Fibroblast of lung (primary cell): ENCODE results near the gene LEKR1. TPM values are rescaled to one million over a fixed set of nuclear protein-coding genes. Genes with fewer than 3 reads are reported as not detected.
"Not testable (repeated sequence)": the region's sequence is repeated elsewhere in the genome, so short reads cannot be mapped to it uniquely, and the experiment has no call there.

ENCODE experiments used
- DNase-seq, 2 donors: peaks; one replicate each; pipeline versions ENCODE4 v3.0.0 to v3.0.0-alpha.2; 2010; ENCODE audit warnings: low read depth in 2 of 2
- H2AFZ ChIP-seq: 2 replicates; pipeline ENCODE4 v1.5.1; 2012; ENCODE audit warnings: low read length, control low read depth, inconsistent platforms
- H3K27ac ChIP-seq: 2 replicates; pipeline ENCODE4 v1.5.1; 2011; ENCODE audit warnings: low read length, control low read depth; ENCODE audit not compliant: insufficient read depth
- H3K27me3 ChIP-seq: 2 replicates; pipeline ENCODE4 v1.5.1; 2011; ENCODE audit warnings: mild to moderate bottlenecking, low read length; ENCODE audit not compliant: control insufficient read depth, insufficient read depth
- H3K36me3 ChIP-seq: 2 replicates; pipeline ENCODE4 v1.5.1; 2011; ENCODE audit warnings: low read length; ENCODE audit not compliant: control insufficient read depth, insufficient read depth
- H3K4me1 ChIP-seq: 2 replicates; pipeline ENCODE4 v1.5.1; 2011; ENCODE audit warnings: low read length; ENCODE audit not compliant: control insufficient read depth, insufficient read depth; ENCODE audit errors: extremely low read depth
- H3K4me2 ChIP-seq: 2 replicates; pipeline ENCODE4 v1.5.1; 2011; ENCODE audit warnings: low read length, control low read depth; ENCODE audit not compliant: insufficient read depth; ENCODE audit errors: extremely low read depth
- H3K4me3 ChIP-seq, 4 experiments: fragments of 200-600 bp in 1 of 4; sonication (generic) in 1 of 4; replicated peaks in 1 of 4; 2 replicates each; pipeline ENCODE4 v1.5.1; 2011 to 2016; ENCODE audit warnings: low read length in 4 of 4, low read depth in 3 of 4, mild to moderate bottlenecking in 3 of 4, control low read depth in 2 of 4, inconsistent platforms in 1 of 4, mixed read lengths in 1 of 4; ENCODE audit not compliant: insufficient read depth in 1 of 4; ENCODE audit errors: control extremely low read depth in 1 of 4
- H3K79me2 ChIP-seq: 2 replicates; pipeline ENCODE4 v1.5.1; 2012; ENCODE audit warnings: mild to moderate bottlenecking, low read length, inconsistent platforms; ENCODE audit not compliant: control insufficient read depth, insufficient read depth
- H3K9ac ChIP-seq: 2 replicates; pipeline ENCODE4 v1.5.1; 2011; ENCODE audit warnings: mild to moderate bottlenecking, low read length, control low read depth; ENCODE audit not compliant: insufficient read depth
- H3K9me3 ChIP-seq: 2 replicates; pipeline ENCODE4 v1.5.1; 2012; ENCODE audit warnings: low read depth, low read length; ENCODE audit not compliant: control insufficient read depth, insufficient read depth
- H4K20me1 ChIP-seq: 2 replicates; pipeline ENCODE4 v1.5.1; 2011; ENCODE audit warnings: low read length; ENCODE audit not compliant: control insufficient read depth, insufficient read depth; ENCODE audit errors: extremely low read depth
- CTCF ChIP-seq, 2 donors: IDR thresholded peaks in 1 of 2; conservative IDR thresholded peaks in 1 of 2; 1 replicate in 1 of 2; 2 replicates in 1 of 2; pipeline ENCODE4 v1.5.1; 2011 to 2012; ENCODE audit warnings: low read length in 2 of 2, control low read depth in 1 of 2, inconsistent platforms in 1 of 2, low read depth in 1 of 2, mild to moderate bottlenecking in 1 of 2
- EZH2 ChIP-seq: IDR thresholded peaks from 2 replicates; pipeline ENCODE4 v1.5.1; 2012; ENCODE audit warnings: low read length, control low read depth, mild to moderate bottlenecking; ENCODE audit errors: missing control alignments
- polyA plus RNA-seq, 2 donors: library from polyadenylated mRNA; depleted of rRNA in 1 of 2; stranded (reverse) in 1 of 2; unstranded in 1 of 2; fragments of >200 nt; gene quantifications; 2 replicates each; pipeline ENCODE4 v1.2.1, GENCODE V29; 2011 to 2012; ENCODE audit warnings: missing spikeins in 1 of 2
- total RNA-seq: library from RNA; depleted of rRNA; stranded (reverse); fragments of >200 nt; gene quantifications from 2 replicates; pipeline ENCODE4 v1.2.1, GENCODE V29; 2014

LEKR1 gene
- total and polyA plus RNA-seq, 2 donors (not counting 1 experiment from before 2014, with no cell fraction given) = 0.28 to 1.3 TPM

GRCh38 chr3:156908398-156908797, 82.2 kb downstream of the LEKR1 start:
- H3K4me1 ChIP-seq = no peaks in the 10 kb centered on the region
- no peak overlapping the region for H3K9ac ChIP-seq
- no peaks in the 10 kb centered on the region for H3K27me3 ChIP-seq
- no peaks in the 10 kb centered on the region for H3K36me3 ChIP-seq
- H3K9me3 ChIP-seq = no peaks in the 10 kb centered on the region
- TF ChIP-seq EZH2 (no peak), CTCF (conservative IDR thresholded peaks at IDR 0.05 in 1 of 2, IDR thresholded peaks at IDR 0.05 in 1 of 2; ENCODE audit: low read depth in 1 of 2, low read length in 2 of 2) (no peak)
- no peaks in the 10 kb centered on the region for H3K79me2 ChIP-seq
- H3K27ac ChIP-seq = no peak overlapping the region
- DNase-seq = no peak
- no peaks in the 10 kb centered on the region for H4K20me1 ChIP-seq
- H2AFZ ChIP-seq = no peak overlapping the region
- H3K4me2 ChIP-seq = no peak overlapping the region
- no peak overlapping the region for H3K4me3 ChIP-seq

DNA sequence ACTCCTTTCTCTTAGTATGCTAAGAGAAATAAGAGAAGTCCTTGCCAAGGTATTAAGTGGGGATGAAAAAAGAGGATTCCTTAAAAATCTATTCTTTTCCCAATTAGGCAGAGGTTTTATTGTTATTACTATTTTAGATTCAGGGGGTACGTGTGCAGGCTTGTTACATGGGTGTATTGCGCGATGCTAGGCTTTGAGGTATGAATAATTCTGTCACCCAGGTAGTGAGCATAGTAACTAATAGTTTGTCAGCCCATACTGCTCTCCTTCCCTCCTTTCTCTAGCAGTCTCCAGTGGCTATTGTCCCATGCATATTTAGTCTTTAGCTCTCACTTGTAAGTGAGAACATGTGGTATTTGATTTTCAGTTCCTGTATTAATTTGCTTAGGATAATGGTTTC, 83.9 kb downstream of the LEKR1 start:
- TF ChIP-seq CTCF (conservative IDR thresholded peaks at IDR 0.05 in 1 of 2, IDR thresholded peaks at IDR 0.05 in 1 of 2; ENCODE audit: low read depth in 1 of 2, low read length in 2 of 2) (no peak), EZH2 (no peak)
- H3K27ac ChIP-seq = no peak overlapping the region
- no peak overlapping the region for H3K9ac ChIP-seq

DNA sequence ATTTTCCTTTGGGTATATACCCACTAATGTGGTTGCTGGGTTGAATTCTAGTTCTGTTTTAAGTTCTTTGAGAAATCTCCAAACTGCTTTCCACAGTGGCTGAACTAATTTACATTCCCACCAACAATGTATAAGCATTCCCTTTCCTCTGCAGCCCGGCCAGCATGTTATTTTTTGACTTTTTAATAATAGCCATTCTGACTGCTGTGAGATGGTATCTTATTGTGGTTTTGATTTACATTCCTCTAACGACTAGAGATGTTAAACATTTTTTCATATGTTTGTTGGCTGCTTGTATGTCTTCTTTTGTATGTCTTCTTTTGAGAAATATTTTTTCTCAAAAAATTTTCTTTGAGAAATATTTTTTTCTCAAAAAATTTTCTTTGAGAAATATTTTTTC, 84.7 kb downstream of the LEKR1 start:
- peak in 1 of 2 donors; percentile 50 for DNase-seq
- H2AFZ ChIP-seq, H3K27me3 ChIP-seq, H3K36me3 ChIP-seq, H4K20me1 ChIP-seq, H3K79me2 ChIP-seq, H3K4me3 ChIP-seq, H3K4me1 ChIP-seq, H3K9ac ChIP-seq, H3K9me3 ChIP-seq, H3K27ac ChIP-seq, H3K4me2 ChIP-seq: not testable (repeated sequence)

More for the DNA sequence above, 83.9 kb downstream of the LEKR1 start:
- no peaks in the 10 kb centered on the region for H4K20me1 ChIP-seq
- no peaks in the 10 kb centered on the region for H3K27me3 ChIP-seq
- no peaks in the 10 kb centered on the region for H3K9me3 ChIP-seq
- no peak overlapping the region for H2AFZ ChIP-seq
- no peak for DNase-seq
- H3K4me1 ChIP-seq = no peaks in the 10 kb centered on the region
- H3K79me2 ChIP-seq = no peaks in the 10 kb centered on the region
- no peak overlapping the region for H3K4me3 ChIP-seq
- H3K36me3 ChIP-seq = no peaks in the 10 kb centered on the region
- no peak overlapping the region for H3K4me2 ChIP-seq

- not testable (repeated sequence) for H3K4me3 ChIP-seq, H3K9ac ChIP-seq, H3K4me2 ChIP-seq, H3K36me3 ChIP-seq, H3K27me3 ChIP-seq, H3K9me3 ChIP-seq, H4K20me1 ChIP-seq, DNase-seq, H3K27ac ChIP-seq, H2AFZ ChIP-seq, H3K79me2 ChIP-seq, H3K4me1 ChIP-seq
Observed at GRCh38 chr3:156914300-156914699, 88.1 kb downstream of the LEKR1 start.
